ENCODE data around the gene PARD3.

DNA sequence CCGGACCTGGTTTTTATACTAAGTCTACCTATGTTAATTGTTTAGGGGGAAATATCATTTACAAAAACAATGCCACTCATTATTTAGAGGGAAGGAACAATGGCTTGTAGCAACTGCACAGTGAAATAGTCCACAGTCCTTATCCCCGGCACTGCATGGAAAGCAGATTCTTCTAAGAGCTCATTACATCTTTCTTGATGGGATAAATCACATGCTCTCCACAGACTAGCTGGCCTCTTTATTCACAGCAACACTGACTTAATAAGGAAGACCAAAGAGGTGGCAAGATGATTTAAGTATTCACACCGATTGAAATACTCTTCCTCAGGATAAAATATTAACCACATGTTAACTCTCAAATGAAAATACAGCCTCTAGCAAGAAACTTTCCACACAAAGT is 349.4 kb downstream of the PARD3 start:
- TF ChIP-seq, protein P1, sequence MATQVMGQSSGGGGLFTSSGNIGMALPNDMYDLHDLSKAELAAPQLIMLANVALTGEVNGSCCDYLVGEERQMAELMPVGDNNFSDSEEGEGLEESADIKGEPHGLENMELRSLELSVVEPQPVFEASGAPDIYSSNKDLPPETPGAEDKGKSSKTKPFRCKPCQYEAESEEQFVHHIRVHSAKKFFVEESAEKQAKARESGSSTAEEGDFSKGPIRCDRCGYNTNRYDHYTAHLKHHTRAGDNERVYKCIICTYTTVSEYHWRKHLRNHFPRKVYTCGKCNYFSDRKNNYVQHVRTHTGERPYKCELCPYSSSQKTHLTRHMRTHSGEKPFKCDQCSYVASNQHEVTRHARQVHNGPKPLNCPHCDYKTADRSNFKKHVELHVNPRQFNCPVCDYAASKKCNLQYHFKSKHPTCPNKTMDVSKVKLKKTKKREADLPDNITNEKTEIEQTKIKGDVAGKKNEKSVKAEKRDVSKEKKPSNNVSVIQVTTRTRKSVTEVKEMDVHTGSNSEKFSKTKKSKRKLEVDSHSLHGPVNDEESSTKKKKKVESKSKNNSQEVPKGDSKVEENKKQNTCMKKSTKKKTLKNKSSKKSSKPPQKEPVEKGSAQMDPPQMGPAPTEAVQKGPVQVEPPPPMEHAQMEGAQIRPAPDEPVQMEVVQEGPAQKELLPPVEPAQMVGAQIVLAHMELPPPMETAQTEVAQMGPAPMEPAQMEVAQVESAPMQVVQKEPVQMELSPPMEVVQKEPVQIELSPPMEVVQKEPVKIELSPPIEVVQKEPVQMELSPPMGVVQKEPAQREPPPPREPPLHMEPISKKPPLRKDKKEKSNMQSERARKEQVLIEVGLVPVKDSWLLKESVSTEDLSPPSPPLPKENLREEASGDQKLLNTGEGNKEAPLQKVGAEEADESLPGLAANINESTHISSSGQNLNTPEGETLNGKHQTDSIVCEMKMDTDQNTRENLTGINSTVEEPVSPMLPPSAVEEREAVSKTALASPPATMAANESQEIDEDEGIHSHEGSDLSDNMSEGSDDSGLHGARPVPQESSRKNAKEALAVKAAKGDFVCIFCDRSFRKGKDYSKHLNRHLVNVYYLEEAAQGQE (IDR thresholded peaks at IDR 0.05; ENCODE audit: insufficient read depth in 1 of 2, low read depth in 2 of 2, low read length in 2 of 2), result no peak
- TF ChIP-seq FOXP2 (optimal IDR thresholded peaks at IDR 0.05; ENCODE audit: borderline replicate concordance, extremely low read depth, extremely low read length, insufficient read depth) (no peak), TAF1 (IDR thresholded peaks at IDR 0.05; ENCODE audit: borderline replicate concordance, insufficient read depth, low read length) (no peak), POLR2AphosphoS5 (IDR thresholded peaks at IDR 0.05; ENCODE audit: low read depth, low read length) (no peak)
